NB4 (cell line): ENCODE measurements around the gene ATP5F1E.

Experiments used
- CTCF ChIP-seq: IDR thresholded peaks from one replicate; pipeline ENCODE4 v1.5.1; 2012; ENCODE audit warnings: low read depth, low read length
- POLR2A ChIP-seq: IDR thresholded peaks from 2 replicates; pipeline ENCODE4 v1.6.1; 2011; ENCODE audit warnings: mild to moderate bottlenecking; ENCODE audit not compliant: insufficient read length; ENCODE audit errors: extremely low read depth
- TF ChIP-seq, protein P1 (sequence below): IDR thresholded peaks from 2 replicates; pipeline ENCODE4 v1.6.1; 2011; ENCODE audit warnings: low read depth, low read length

GRCh38 chr20:59040667-59041066 lies 8.5 kb upstream of the ATP5F1E start:
- TF ChIP-seq CTCF = no peak
- TF ChIP-seq POLR2A = no peak
- TF ChIP-seq, protein P1, sequence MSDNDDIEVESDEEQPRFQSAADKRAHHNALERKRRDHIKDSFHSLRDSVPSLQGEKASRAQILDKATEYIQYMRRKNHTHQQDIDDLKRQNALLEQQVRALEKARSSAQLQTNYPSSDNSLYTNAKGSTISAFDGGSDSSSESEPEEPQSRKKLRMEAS = no peak
